ENCODE measurements around the gene KCTD12. TPM values are rescaled to one million over a fixed set of nuclear protein-coding genes. Genes with fewer than 3 reads are reported as not detected.

Gene KCTD12
- total and polyA plus RNA-seq, 9 donors: 94.2 to 320 (median 217) TPM

DNA sequence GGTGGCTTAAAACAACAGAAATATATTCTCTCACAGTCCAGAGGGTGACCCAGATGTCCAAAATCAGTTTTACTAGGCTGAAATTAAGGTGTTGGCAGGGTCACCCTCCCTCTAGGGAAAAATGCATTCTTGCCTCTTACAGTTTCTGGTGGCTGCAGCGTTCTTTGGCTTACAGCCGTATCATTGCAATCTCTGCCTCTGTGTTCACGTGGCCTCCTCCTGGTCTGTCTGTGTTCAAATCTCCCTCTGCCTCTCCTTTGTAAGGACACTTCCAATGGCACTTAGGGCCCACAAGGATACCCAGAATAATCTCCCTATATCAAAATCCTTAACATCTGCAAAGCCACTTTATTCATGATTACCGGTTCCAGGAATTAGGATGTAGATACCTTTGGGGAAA is 21.1 kb downstream of the KCTD12 start:
- Histone ChIP-seq H3K9me3 (replicated peaks; ENCODE audit: control insufficient read depth, low read depth, low read length) (no peaks in the 10 kb centered on the region), H3K27ac (ENCODE audit: low read length) (no peak overlapping the region), H3K36me3 (ENCODE audit: control insufficient read depth, insufficient read depth, low read length) (no peaks in the 10 kb centered on the region), H3K4me1 (ENCODE audit: control insufficient read depth, insufficient read depth, low read length) (peaks cover 6% of the 10 kb centered on the region), H3K27me3 (ENCODE audit: control insufficient read depth, insufficient read depth, low read length) (no peaks in the 10 kb centered on the region), H3K4me3 (ENCODE audit: low read length) (no peak overlapping the region)
- WGBS (ENCODE audit: insufficient coverage): 41% methylated on average over 3 of the region's 4 CpGs
- DNase-seq: no peak

DNA sequence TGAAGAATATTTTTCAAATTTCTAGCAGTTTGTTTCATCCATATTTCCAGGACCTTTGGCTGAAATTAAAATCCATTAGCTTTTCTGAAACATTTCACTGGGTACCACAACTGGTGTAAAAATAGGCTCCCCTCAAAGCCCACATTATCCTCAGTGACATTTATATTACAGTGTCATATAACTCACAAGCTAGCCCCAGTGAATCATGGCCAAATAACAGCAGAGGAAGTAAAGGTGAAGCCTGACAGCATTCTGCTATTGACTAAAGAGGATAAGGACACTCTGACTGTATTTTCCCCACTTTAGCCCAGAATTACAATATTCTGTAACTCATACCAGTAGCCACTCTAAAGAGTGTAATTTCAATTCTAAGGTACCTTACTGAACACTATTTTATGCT is 21.9 kb downstream of the KCTD12 start:
- peaks cover 6% of the 10 kb centered on the region for H3K4me1 ChIP-seq (ENCODE audit: control insufficient read depth, insufficient read depth, low read length)
- DNase-seq: no peak
- no peak overlapping the region for H3K4me3 ChIP-seq (ENCODE audit: low read length)
- no peaks in the 10 kb centered on the region for H3K27me3 ChIP-seq (ENCODE audit: control insufficient read depth, insufficient read depth, low read length)
- no peaks in the 10 kb centered on the region for H3K36me3 ChIP-seq (ENCODE audit: control insufficient read depth, insufficient read depth, low read length)
- no peak overlapping the region for H3K27ac ChIP-seq (ENCODE audit: low read length)
- H3K9me3 ChIP-seq (replicated peaks; ENCODE audit: control insufficient read depth, low read depth, low read length): no peaks in the 10 kb centered on the region

DNA sequence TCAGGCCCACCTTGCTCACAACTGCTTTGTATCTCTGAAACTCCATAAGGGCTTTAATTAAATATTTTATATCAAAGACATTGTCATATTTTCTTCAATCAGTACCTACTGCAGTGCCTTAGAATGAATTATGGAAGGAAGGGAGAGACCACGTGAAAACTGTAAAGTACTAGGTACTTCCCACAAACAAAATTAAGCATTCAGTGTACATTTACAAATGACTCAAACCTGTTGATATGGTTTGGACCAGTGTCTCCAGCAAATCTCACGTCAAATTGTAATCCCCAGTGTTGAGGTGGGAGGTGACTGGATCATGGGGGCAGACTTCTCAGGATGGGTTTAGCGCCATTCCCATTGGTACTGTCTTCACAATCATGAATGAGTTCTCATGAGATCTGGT is 23.2 kb downstream of the KCTD12 start:
- no peak for DNase-seq
- H3K9me3 ChIP-seq (replicated peaks; ENCODE audit: control insufficient read depth, low read depth, low read length): no peaks in the 10 kb centered on the region
- no CpG with 5 or more reads among the region's 3 CpGs for WGBS (ENCODE audit: insufficient coverage)
- no peaks in the 10 kb centered on the region for H3K36me3 ChIP-seq (ENCODE audit: control insufficient read depth, insufficient read depth, low read length)
- no peak overlapping the region for H3K27ac ChIP-seq (ENCODE audit: low read length)
- H3K4me3 ChIP-seq (ENCODE audit: low read length): no peak overlapping the region
- peaks cover 4% of the 10 kb centered on the region for H3K4me1 ChIP-seq (ENCODE audit: control insufficient read depth, insufficient read depth, low read length)
- H3K27me3 ChIP-seq (ENCODE audit: control insufficient read depth, insufficient read depth, low read length): no peaks in the 10 kb centered on the region

DNA sequence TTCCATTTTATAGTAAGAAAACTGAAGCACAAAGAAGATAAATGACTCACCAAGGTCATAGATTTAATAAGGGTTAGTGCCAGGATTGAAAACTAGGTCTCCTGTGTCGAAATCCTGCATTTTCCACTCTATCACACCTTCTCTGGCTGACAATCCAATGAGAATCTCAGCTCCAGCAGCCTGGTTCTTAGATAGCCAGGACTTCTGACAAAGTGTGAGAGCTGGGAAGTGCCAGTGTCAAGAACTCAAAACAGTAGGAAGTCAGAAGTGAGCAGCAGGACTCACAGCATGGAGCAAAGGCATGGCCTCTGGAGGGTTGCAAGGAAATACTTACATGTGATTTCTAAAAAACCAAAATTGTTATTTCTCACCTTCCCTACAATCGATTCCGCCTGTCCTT is 24.3 kb downstream of the KCTD12 start:
- H3K4me1 ChIP-seq (ENCODE audit: control insufficient read depth, insufficient read depth, low read length): peaks cover 4% of the 10 kb centered on the region
- no peaks in the 10 kb centered on the region for H3K9me3 ChIP-seq (replicated peaks; ENCODE audit: control insufficient read depth, low read depth, low read length)
- no peaks in the 10 kb centered on the region for H3K36me3 ChIP-seq (ENCODE audit: control insufficient read depth, insufficient read depth, low read length)
- H3K4me3 ChIP-seq (ENCODE audit: low read length): no peak overlapping the region
- H3K27me3 ChIP-seq (ENCODE audit: control insufficient read depth, insufficient read depth, low read length): no peaks in the 10 kb centered on the region
- H3K27ac ChIP-seq (ENCODE audit: low read length): no peak overlapping the region
- 77% methylated on average over 2 of the region's 3 CpGs for WGBS (ENCODE audit: insufficient coverage)
- DNase-seq: no peak

- no peak overlapping the region for H3K4me3 ChIP-seq (ENCODE audit: low read length)
- DNase-seq: no peak
- H3K9me3 ChIP-seq (replicated peaks; ENCODE audit: control insufficient read depth, low read depth, low read length): no peaks in the 10 kb centered on the region
- no peak overlapping the region for H3K27ac ChIP-seq (ENCODE audit: low read length)
- no peaks in the 10 kb centered on the region for H3K27me3 ChIP-seq (ENCODE audit: control insufficient read depth, insufficient read depth, low read length)
- H3K4me1 ChIP-seq (ENCODE audit: control insufficient read depth, insufficient read depth, low read length): peaks cover 4% of the 10 kb centered on the region
- H3K36me3 ChIP-seq (ENCODE audit: control insufficient read depth, insufficient read depth, low read length): no peaks in the 10 kb centered on the region
- no CpG with 5 or more reads among the region's 2 CpGs for WGBS (ENCODE audit: insufficient coverage)
Observed at GRCh38 chr13:76860706-76861105, 25.5 kb downstream of the KCTD12 start.

DNA sequence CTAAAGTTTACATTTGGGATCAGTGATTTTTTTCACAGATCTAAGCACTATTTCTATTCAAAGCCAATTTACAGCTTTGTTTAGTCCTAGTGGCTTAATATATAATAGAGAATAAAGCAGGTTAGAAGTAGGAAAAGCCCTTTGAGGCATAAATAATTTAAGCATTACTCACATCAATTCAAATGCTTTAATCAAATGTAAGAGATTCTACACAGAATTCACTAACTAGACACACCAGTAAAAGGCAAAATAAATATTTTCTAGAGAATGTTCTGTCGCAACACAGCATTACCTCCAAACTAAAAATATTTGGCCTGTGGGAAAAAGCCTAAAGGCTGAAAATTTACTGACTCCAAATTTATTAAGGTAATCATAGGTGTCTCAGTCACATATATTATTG is 31.3 kb downstream of the KCTD12 start:
- H3K27ac ChIP-seq (ENCODE audit: low read length): no peak overlapping the region
- no peaks in the 10 kb centered on the region for H3K9me3 ChIP-seq (replicated peaks; ENCODE audit: control insufficient read depth, low read depth, low read length)
- no peak overlapping the region for H3K4me3 ChIP-seq (ENCODE audit: low read length)
- no CpG with 5 or more reads among the region's 1 CpG for WGBS (ENCODE audit: insufficient coverage)
- no peaks in the 10 kb centered on the region for H3K36me3 ChIP-seq (ENCODE audit: control insufficient read depth, insufficient read depth, low read length)
- no peaks in the 10 kb centered on the region for H3K27me3 ChIP-seq (ENCODE audit: control insufficient read depth, insufficient read depth, low read length)
- DNase-seq: no peak
- H3K4me1 ChIP-seq (ENCODE audit: control insufficient read depth, insufficient read depth, low read length): no peaks in the 10 kb centered on the region

GRCh38 chr13:76853921-76854608 is 32.1 kb downstream of the KCTD12 start:
- Histone ChIP-seq H3K36me3 (ENCODE audit: control insufficient read depth, insufficient read depth, low read length) (no peaks in the 10 kb centered on the region), H3K27me3 (ENCODE audit: control insufficient read depth, insufficient read depth, low read length) (no peaks in the 10 kb centered on the region), H3K4me3 (ENCODE audit: low read length) (no peak overlapping the region), H3K9me3 (replicated peaks; ENCODE audit: control insufficient read depth, low read depth, low read length) (no peaks in the 10 kb centered on the region), H3K4me1 (ENCODE audit: control insufficient read depth, insufficient read depth, low read length) (no peaks in the 10 kb centered on the region), H3K27ac (ENCODE audit: low read length) (no peak overlapping the region)
- DNase-seq: no peak
- WGBS (ENCODE audit: insufficient coverage): no CpG with 5 or more reads among the region's 4 CpGs

DNA sequence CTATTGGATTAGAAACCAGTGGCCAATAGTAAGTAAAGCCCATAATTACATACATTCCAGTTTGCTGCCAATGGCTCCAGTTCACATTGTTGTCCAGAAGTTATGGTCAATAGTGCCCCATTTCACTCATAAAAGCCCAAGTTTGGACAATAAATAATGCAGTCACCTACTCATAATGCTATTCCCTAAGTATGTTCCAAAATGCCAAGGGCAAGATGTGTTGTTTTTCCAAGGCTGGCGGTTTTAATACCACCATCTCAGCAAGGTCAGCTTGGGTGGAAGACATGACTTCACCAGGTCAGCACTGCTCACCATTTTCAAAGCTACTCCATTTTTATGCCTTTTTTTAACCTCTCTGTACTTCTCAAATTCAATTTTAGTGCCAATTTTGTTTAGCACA is 32.7 kb downstream of the KCTD12 start:
- Histone ChIP-seq H3K9me3 (replicated peaks; ENCODE audit: control insufficient read depth, low read depth, low read length) (no peaks in the 10 kb centered on the region), H3K36me3 (ENCODE audit: control insufficient read depth, insufficient read depth, low read length) (no peaks in the 10 kb centered on the region), H3K27me3 (ENCODE audit: control insufficient read depth, insufficient read depth, low read length) (no peaks in the 10 kb centered on the region), H3K4me1 (ENCODE audit: control insufficient read depth, insufficient read depth, low read length) (no peaks in the 10 kb centered on the region), H3K27ac (ENCODE audit: low read length) (no peak overlapping the region), H3K4me3 (ENCODE audit: low read length) (no peak overlapping the region)
- no peak for DNase-seq
- WGBS (ENCODE audit: insufficient coverage): 100% methylated on average over 1 of the region's 1 CpG

GRCh38 chr13:76852986-76853385 is 33.2 kb downstream of the KCTD12 start:
- H3K9me3 ChIP-seq (replicated peaks; ENCODE audit: control insufficient read depth, low read depth, low read length): no peaks in the 10 kb centered on the region
- no peaks in the 10 kb centered on the region for H3K4me1 ChIP-seq (ENCODE audit: control insufficient read depth, insufficient read depth, low read length)
- WGBS (ENCODE audit: insufficient coverage): 71% methylated on average over 1 of the region's 2 CpGs
- no peak overlapping the region for H3K27ac ChIP-seq (ENCODE audit: low read length)
- DNase-seq: no peak
- H3K36me3 ChIP-seq (ENCODE audit: control insufficient read depth, insufficient read depth, low read length): no peaks in the 10 kb centered on the region
- no peak overlapping the region for H3K4me3 ChIP-seq (ENCODE audit: low read length)
- H3K27me3 ChIP-seq (ENCODE audit: control insufficient read depth, insufficient read depth, low read length): no peaks in the 10 kb centered on the region

GRCh38 chr13:76851961-76852360 is 34.2 kb downstream of the KCTD12 start:
- H3K27ac ChIP-seq (ENCODE audit: low read length): no peak overlapping the region
- H3K4me3 ChIP-seq (ENCODE audit: low read length): no peak overlapping the region
- no peaks in the 10 kb centered on the region for H3K9me3 ChIP-seq (replicated peaks; ENCODE audit: control insufficient read depth, low read depth, low read length)
- no CpG with 5 or more reads among the region's 4 CpGs for WGBS (ENCODE audit: insufficient coverage)
- DNase-seq: no peak
- no peaks in the 10 kb centered on the region for H3K27me3 ChIP-seq (ENCODE audit: control insufficient read depth, insufficient read depth, low read length)
- no peaks in the 10 kb centered on the region for H3K4me1 ChIP-seq (ENCODE audit: control insufficient read depth, insufficient read depth, low read length)
- H3K36me3 ChIP-seq (ENCODE audit: control insufficient read depth, insufficient read depth, low read length): no peaks in the 10 kb centered on the region

- H3K4me3 ChIP-seq (ENCODE audit: low read length): no peak overlapping the region
- no peaks in the 10 kb centered on the region for H3K9me3 ChIP-seq (replicated peaks; ENCODE audit: control insufficient read depth, low read depth, low read length)
- no peaks in the 10 kb centered on the region for H3K27me3 ChIP-seq (ENCODE audit: control insufficient read depth, insufficient read depth, low read length)
- WGBS (ENCODE audit: insufficient coverage): 89% methylated on average over 6 of the region's 6 CpGs
- H3K27ac ChIP-seq (ENCODE audit: low read length): no peak overlapping the region
- DNase-seq: no peak
- no peaks in the 10 kb centered on the region for H3K36me3 ChIP-seq (ENCODE audit: control insufficient read depth, insufficient read depth, low read length)
- no peaks in the 10 kb centered on the region for H3K4me1 ChIP-seq (ENCODE audit: control insufficient read depth, insufficient read depth, low read length)
Observed at GRCh38 chr13:76849493-76849892, 36.7 kb downstream of the KCTD12 start.

Measured in muscle of leg (tissue), 11 donors.